SJSA1 (cell line): ENCODE results near the gene PIGO. TPM values are rescaled to one million over a fixed set of nuclear protein-coding genes. Genes with fewer than 3 reads are reported as not detected.

ENCODE experiments used
- DNase-seq, 2 experiments: peaks; one replicate each; pipeline ENCODE4 v3.0.0-alpha.2; 2015 to 2020; ENCODE audit warnings: low spot score in 2 of 2, low read depth in 1 of 2
- H3K27ac ChIP-seq: fragments of 250-450 bp; sonication (Bioruptor Pico); 2 replicates; pipeline ENCODE4 v1.5.1; 2020; ENCODE audit warnings: mild to moderate bottlenecking, moderate library complexity
- H3K27me3 ChIP-seq: fragments of 250-450 bp; sonication (Bioruptor Pico); replicated peaks from 2 replicates; pipeline ENCODE4 v1.5.1; 2020; ENCODE audit warnings: mild to moderate bottlenecking, moderate library complexity
- H3K36me3 ChIP-seq: fragments of 250-450 bp; sonication (Bioruptor Pico); 2 replicates; pipeline ENCODE4 v1.5.1; 2020; ENCODE audit warnings: mild to moderate bottlenecking
- H3K4me1 ChIP-seq: fragments of 250-450 bp; sonication (Bioruptor Pico); replicated peaks from 2 replicates; pipeline ENCODE4 v1.6.1; 2021; ENCODE audit warnings: mild to moderate bottlenecking
- H3K4me3 ChIP-seq: fragments of 250-450 bp; sonication (Bioruptor Pico); 2 replicates; pipeline ENCODE4 v1.5.1; 2020; ENCODE audit warnings: mild to moderate bottlenecking
- H3K9me3 ChIP-seq: fragments of 250-450 bp; sonication (Bioruptor Pico); replicated peaks from 2 replicates; pipeline ENCODE4 v1.5.1; 2020; ENCODE audit warnings: mild to moderate bottlenecking
- total RNA-seq: library from RNA; depleted of rRNA; stranded (reverse); fragments of >200 nt; shearing (Covaris generic); gene quantifications from 2 replicates; pipeline ENCODE4 v1.2.3, GENCODE V29; 2014; rRNA removed

Gene PIGO
- total RNA-seq, 1 experiment from 2014 or later = 7.1 TPM

GRCh38 chr9:35044071-35044470 is 52.3 kb downstream of the PIGO start:
- no peak for DNase-seq
- no peak overlapping the region for H3K4me3 ChIP-seq
- no peak overlapping the region for H3K27ac ChIP-seq
- H3K9me3 ChIP-seq = no peaks in the 10 kb centered on the region
- H3K27me3 ChIP-seq = no peaks in the 10 kb centered on the region
- no peaks in the 10 kb centered on the region for H3K36me3 ChIP-seq
- no peaks in the 10 kb centered on the region for H3K4me1 ChIP-seq

- no peak overlapping the region for H3K27ac ChIP-seq
- no peaks in the 10 kb centered on the region for H3K4me1 ChIP-seq
- no peak overlapping the region for H3K4me3 ChIP-seq
- H3K9me3 ChIP-seq = no peaks in the 10 kb centered on the region
- no peaks in the 10 kb centered on the region for H3K27me3 ChIP-seq
- H3K36me3 ChIP-seq = no peaks in the 10 kb centered on the region
- DNase-seq = no peak
Observed at GRCh38 chr9:35042891-35043545, 53.4 kb downstream of the PIGO start.

- no peak overlapping the region for H3K27ac ChIP-seq
Observed at GRCh38 chr9:35042081-35042604, 54.2 kb downstream of the PIGO start.

More at GRCh38 chr9:35042081-35042604, 54.2 kb downstream of the PIGO start:
- no peaks in the 10 kb centered on the region for H3K4me1 ChIP-seq
- no peaks in the 10 kb centered on the region for H3K27me3 ChIP-seq
- no peaks in the 10 kb centered on the region for H3K9me3 ChIP-seq
- no peak for DNase-seq
- no peaks in the 10 kb centered on the region for H3K36me3 ChIP-seq
- no peak overlapping the region for H3K4me3 ChIP-seq

Other genes starting within 250 kb of the PIGO start
- gene PHF24, start 138.3 kb downstream of the PIGO start, total RNA-seq = not detected in 2 replicates
- 2.8 and 6.3 TPM in 2 replicates for gene DNAJB5, start 106.8 kb downstream of the PIGO start, total RNA-seq
- gene VCP, start 24.0 kb downstream of the PIGO start, total RNA-seq = 206 and 209 TPM in 2 replicates
- 22.8 and 26.1 TPM in 2 replicates for gene FANCG, start 16.6 kb downstream of the PIGO start, total RNA-seq
- 73.3 and 75.4 TPM in 2 replicates for gene STOML2, start 6.5 kb upstream of the PIGO start, total RNA-seq
- gene ATOSB, start 19.3 kb upstream of the PIGO start, total RNA-seq = 3.1 and 5.7 TPM in 2 replicates
- gene UNC13B, start 65.4 kb upstream of the PIGO start, total RNA-seq = 1.6 and 1.9 TPM in 2 replicates